CD8-positive, alpha-beta memory T cell (primary cell): Measurements from ENCODE around the gene CAT. TPM values are rescaled to one million over a fixed set of nuclear protein-coding genes. Genes with fewer than 3 reads are reported as not detected.

ENCODE experiments used
- CTCF ChIA-PET: fragments of 350-600 bp; sonication (Branson Sonifier 250); formaldehyde crosslinking; loops from one replicate; lab custom pipeline; 2021; ENCODE audit warnings: antibody characterized with exemption; lab: Charles Lee
- POLR2A ChIA-PET: fragments of 350-600 bp; sonication (Branson Sonifier 250); formaldehyde crosslinking; loops from one replicate; lab custom pipeline; 2021; ENCODE audit warnings: antibody characterized with exemption; lab: Charles Lee
- DNase-seq, 5 donors: peaks; one replicate each; pipeline versions ENCODE4 v3.0.0 to v3.0.0-alpha.2; 2020 to 2022; ENCODE audit warnings: mixed read lengths in 1 of 5
- H3K27ac ChIP-seq: one replicate; pipeline ENCODE4 v1.7.0; 2013; ENCODE audit warnings: low read depth, mild to moderate bottlenecking, low read length, moderate library complexity
- H3K27me3 ChIP-seq: 2 replicates; pipeline ENCODE4 v1.7.0; 2013; ENCODE audit warnings: low read length, mild to moderate bottlenecking; ENCODE audit not compliant: insufficient read depth, poor library complexity, severe bottlenecking
- H3K36me3 ChIP-seq: 2 replicates; pipeline ENCODE4 v1.7.0; 2013; ENCODE audit warnings: mild to moderate bottlenecking, low read length, moderate library complexity; ENCODE audit not compliant: insufficient read depth
- H3K4me1 ChIP-seq: 2 replicates; pipeline ENCODE4 v1.7.0; 2013; ENCODE audit warnings: mild to moderate bottlenecking, low read length, moderate library complexity; ENCODE audit not compliant: insufficient read depth
- H3K4me3 ChIP-seq: 2 replicates; pipeline ENCODE4 v1.7.0; 2013; ENCODE audit warnings: mild to moderate bottlenecking, low read length
- H3K9me3 ChIP-seq: 2 replicates; pipeline ENCODE4 v1.7.0; 2013; ENCODE audit warnings: mild to moderate bottlenecking, low read length
- H3K27ac Mint-ChIP-seq, 8 donors: one replicate each; pipeline ENCODE4 v1.8.0; 2020 to 2021; ENCODE audit warnings: mixed read lengths in 8 of 8, mild to moderate bottlenecking in 6 of 8, inconsistent platforms in 3 of 8, moderate library complexity in 3 of 8
- H3K27me3 Mint-ChIP-seq, 2 donors: one replicate each; pipeline ENCODE4 v1.8.0; 2020 to 2021; ENCODE audit warnings: mixed read lengths in 2 of 2, mild to moderate bottlenecking in 1 of 2, moderate library complexity in 1 of 2
- H3K36me3 Mint-ChIP-seq, 3 donors: one replicate each; pipeline ENCODE4 v1.8.0; 2020 to 2021; ENCODE audit warnings: mixed read lengths in 3 of 3, inconsistent platforms in 1 of 3, mild to moderate bottlenecking in 1 of 3
- H3K4me1 Mint-ChIP-seq, 3 donors: one replicate each; pipeline ENCODE4 v1.8.0; 2020 to 2021; ENCODE audit warnings: mixed read lengths in 3 of 3, inconsistent platforms in 1 of 3, mild to moderate bottlenecking in 1 of 3
- H3K4me3 Mint-ChIP-seq, 7 donors: one replicate each; pipeline ENCODE4 v1.8.0; 2020 to 2021; ENCODE audit warnings: mixed read lengths in 7 of 7, mild to moderate bottlenecking in 6 of 7, moderate library complexity in 4 of 7, inconsistent platforms in 2 of 7
- H3K9me3 Mint-ChIP-seq, 5 donors: one replicate each; pipeline ENCODE4 v1.8.0; 2020 to 2022; ENCODE audit warnings: mixed read lengths in 5 of 5, mild to moderate bottlenecking in 3 of 5, moderate library complexity in 2 of 5, inconsistent platforms in 1 of 5
- polyA plus RNA-seq: library from polyadenylated mRNA; unstranded; fragments of 300-500 nt; fragmentation: Illumina TruSeq; gene quantifications from one replicate; pipeline ENCODE4 v1.2.3, GENCODE V29; 2021
- total RNA-seq, 2 experiments: library from RNA; stranded (reverse); gene quantifications; one replicate each; pipeline ENCODE4 v1.2.3, GENCODE V29; 2021

Gene CAT
- total and polyA plus RNA-seq, 3 experiments from 2014 or later = 21.8 to 80.4 (median 23.4) TPM

DNA sequence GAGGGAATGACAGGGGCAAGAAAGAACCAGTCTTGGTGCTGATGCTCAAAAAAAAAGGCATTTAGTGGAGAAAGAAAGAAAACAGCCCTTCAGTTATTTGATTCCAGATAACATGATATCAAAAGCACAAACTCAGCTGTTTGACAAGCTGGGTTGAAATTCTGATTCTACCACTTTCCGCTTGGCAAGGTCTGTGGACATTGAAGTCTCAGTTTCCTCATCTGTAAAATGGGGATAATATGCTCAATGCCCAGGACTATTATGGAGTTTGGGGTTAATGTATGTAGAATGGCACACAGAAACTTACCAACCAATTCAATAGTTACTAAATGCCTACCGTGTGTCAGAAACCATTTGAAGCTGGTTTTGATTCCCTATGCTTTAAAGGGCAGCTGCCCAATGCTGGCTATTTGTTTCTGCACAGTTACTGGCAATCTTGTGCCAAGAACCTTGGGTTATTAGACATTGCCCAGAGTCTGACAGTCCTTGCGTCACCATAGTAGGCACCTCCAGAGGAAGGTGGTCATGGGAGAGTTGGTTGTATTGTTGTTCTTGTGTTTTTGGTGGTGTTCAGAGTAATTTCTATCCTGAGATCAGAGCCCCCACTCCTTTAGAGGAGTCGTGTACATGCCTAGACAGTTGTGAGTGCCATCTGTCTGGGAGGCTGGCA lies 55.3 kb downstream of the CAT start:
- POLR2A ChIA-PET = no interaction called here
- no peaks in the 10 kb centered on the region for H3K36me3 Mint-ChIP-seq
- CTCF ChIA-PET = interaction anchor here (1.4 to 2.3 kb wide), 2 partner anchors 19 to 320 kb away, joined by 3 to 7 read pairs; partner anchors contain the start of gene ELF5

DNA sequence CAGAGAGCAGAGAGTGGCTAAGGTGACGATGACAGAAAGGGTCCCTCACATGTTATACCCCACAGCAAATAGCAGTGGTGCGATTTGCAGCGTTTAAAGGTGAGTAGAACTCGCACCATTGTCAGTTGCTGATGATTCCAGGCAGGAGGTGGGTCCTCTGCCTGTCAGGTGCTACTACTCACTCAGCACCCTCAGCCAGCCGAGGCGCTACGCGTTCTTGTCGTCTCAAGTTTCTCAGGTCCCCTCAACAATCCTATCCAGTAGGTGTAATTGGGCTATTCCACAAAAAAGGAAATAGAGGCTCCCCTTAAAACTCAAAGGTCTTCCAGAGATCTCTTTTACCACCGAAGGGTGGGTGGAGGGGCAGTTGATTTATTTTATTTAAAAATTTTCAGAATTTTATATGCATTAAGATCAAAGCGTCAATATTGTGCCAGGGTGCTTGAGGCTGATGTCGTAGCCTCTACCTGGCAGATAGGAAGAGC lies 56.5 kb downstream of the CAT start:
- Histone ChIP-seq H3K36me3 (no peaks in the 10 kb centered on the region), H3K4me3 (no peak overlapping the region), H3K9me3 (no peaks in the 10 kb centered on the region), H3K27ac (no peak overlapping the region), H3K27me3 (no peaks in the 10 kb centered on the region), H3K4me1 (no peaks in the 10 kb centered on the region)
- no peak overlapping the region for H3K27ac Mint-ChIP-seq
- POLR2A ChIA-PET = interaction anchor here (0.6 kb wide), 1 partner anchor 553 kb away, joined by 6 read pairs; no protein-coding TSS in a partner anchor
- no peaks in the 10 kb centered on the region for H3K9me3 Mint-ChIP-seq
- peaks cover 4 to 14% of the 10 kb centered on the region in 2 donors for H3K27me3 Mint-ChIP-seq
- H3K36me3 Mint-ChIP-seq = no peaks in the 10 kb centered on the region
- H3K4me3 Mint-ChIP-seq = no peak overlapping the region
- CTCF ChIA-PET = no interaction called here
- no peaks in the 10 kb centered on the region for H3K4me1 Mint-ChIP-seq
- no peak for DNase-seq

More for the DNA sequence above, 55.3 kb downstream of the CAT start:
- DNase-seq = no peak
- H3K4me3 Mint-ChIP-seq = no peak overlapping the region
- H3K27me3 ChIP-seq = no peaks in the 10 kb centered on the region
- H3K27ac Mint-ChIP-seq = no peak overlapping the region
- no peaks in the 10 kb centered on the region for H3K4me1 ChIP-seq
- H3K4me1 Mint-ChIP-seq = no peaks in the 10 kb centered on the region
- H3K4me3 ChIP-seq = no peak overlapping the region
- no peaks in the 10 kb centered on the region for H3K9me3 ChIP-seq
- H3K36me3 ChIP-seq = no peaks in the 10 kb centered on the region
- H3K27me3 Mint-ChIP-seq = peaks cover 4 to 8% of the 10 kb centered on the region in 2 donors
- no peak overlapping the region for H3K27ac ChIP-seq
- no peaks in the 10 kb centered on the region for H3K9me3 Mint-ChIP-seq

DNA sequence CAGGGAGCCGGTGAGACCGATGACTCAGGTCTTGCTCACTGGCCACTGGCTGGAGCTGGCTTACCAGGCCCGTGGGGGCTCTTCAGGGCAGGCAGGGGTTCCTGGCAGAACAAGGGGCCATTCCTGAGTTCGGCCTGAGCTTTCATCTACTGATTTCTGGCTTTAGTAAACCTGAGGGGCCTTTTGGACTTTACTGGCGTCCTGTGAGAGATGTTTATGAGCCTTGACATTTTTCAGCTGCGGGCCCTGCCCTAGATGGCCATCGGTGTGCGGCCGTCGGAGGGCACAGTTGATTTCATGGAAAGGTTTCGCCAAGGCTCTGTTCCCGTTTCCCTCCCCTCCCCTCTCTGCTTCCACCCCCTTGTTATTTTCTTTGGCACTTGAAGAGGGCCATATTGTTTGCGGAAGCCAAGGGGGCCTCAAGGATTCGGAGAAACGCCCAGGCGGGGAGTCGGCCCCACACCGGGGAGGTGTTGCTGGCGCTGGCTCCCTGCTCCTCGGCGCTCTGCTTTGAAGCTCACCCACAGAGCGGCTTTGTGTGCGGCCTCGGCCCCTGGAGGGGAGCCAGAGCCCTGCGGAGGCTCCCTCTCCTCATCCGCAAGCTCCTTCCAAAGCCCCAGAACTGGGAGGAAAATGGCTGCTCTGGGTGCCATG lies 57.1 kb downstream of the CAT start:
- H3K9me3 ChIP-seq = no peaks in the 10 kb centered on the region
- POLR2A ChIA-PET = no interaction called here
- CTCF ChIA-PET = no interaction called here

DNA sequence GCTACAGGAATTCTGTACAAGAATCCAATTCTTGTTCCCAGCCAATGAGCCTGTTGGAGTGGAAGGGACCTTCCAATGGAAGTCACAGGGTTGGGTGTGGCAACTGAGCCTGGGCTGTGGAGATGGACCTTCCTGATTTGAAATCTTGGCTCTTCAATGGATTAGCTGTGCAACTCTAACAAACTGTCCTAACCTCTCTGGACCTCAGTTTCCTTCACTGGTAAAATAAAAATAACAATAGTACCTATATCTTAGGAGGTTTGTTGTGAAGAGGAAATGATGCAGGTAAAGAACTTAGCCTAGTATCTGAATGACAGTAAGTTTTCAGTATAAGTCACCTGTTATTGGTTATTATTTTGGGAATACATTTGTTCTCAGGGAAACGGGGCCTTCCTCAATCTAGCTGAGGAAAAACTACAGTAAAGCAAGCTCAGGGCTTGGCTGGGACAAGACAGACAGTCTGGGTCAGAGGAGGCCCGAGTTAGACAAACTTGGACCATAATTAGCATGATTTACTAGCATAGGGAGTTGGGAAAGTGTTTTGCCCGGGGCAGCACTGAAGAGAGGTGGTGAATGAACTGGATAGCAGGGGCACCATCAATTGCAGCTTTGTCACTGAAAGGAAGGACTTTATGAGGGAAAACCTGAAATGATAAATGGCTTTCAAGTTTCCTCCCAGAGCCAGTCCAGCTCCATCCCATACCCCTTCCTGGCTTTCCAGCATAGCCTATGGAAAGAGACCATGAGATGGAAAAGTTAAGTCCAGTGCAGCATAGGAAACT lies 61.2 kb downstream of the CAT start:
- ChIA-PET CTCF (interaction anchor here (0.6 to 1.2 kb wide), 3 partner anchors 9 to 326 kb away, joined by 3 to 4 read pairs (median 3); no protein-coding TSS in a partner anchor), POLR2A (no interaction called here)
- H3K27me3 ChIP-seq = no peaks in the 10 kb centered on the region
- H3K36me3 Mint-ChIP-seq = no peaks in the 10 kb centered on the region
- no peak overlapping the region for H3K4me3 Mint-ChIP-seq
- no peaks in the 10 kb centered on the region for H3K36me3 ChIP-seq
- H3K4me1 ChIP-seq = no peaks in the 10 kb centered on the region
- no peak overlapping the region for H3K27ac Mint-ChIP-seq
- no peak overlapping the region for H3K4me3 ChIP-seq
- peaks cover 3 to 28% of the 10 kb centered on the region in 2 donors for H3K27me3 Mint-ChIP-seq
- no peak overlapping the region for H3K27ac ChIP-seq
- H3K9me3 ChIP-seq = no peaks in the 10 kb centered on the region
- H3K4me1 Mint-ChIP-seq = no peaks in the 10 kb centered on the region
- H3K9me3 Mint-ChIP-seq = no peaks in the 10 kb centered on the region
- DNase-seq = no peak

More for the DNA sequence above, 57.1 kb downstream of the CAT start:
- Mint-ChIP-seq H3K4me3 (no peak overlapping the region), H3K27me3 (peaks cover 4 to 19% of the 10 kb centered on the region in 2 donors), H3K9me3 (no peaks in the 10 kb centered on the region), H3K4me1 (no peaks in the 10 kb centered on the region), H3K27ac (no peak overlapping the region), H3K36me3 (no peaks in the 10 kb centered on the region)
- H3K27me3 ChIP-seq = no peaks in the 10 kb centered on the region
- no peaks in the 10 kb centered on the region for H3K4me1 ChIP-seq
- no peaks in the 10 kb centered on the region for H3K36me3 ChIP-seq
- no peak for DNase-seq
- no peak overlapping the region for H3K4me3 ChIP-seq
- no peak overlapping the region for H3K27ac ChIP-seq

DNA sequence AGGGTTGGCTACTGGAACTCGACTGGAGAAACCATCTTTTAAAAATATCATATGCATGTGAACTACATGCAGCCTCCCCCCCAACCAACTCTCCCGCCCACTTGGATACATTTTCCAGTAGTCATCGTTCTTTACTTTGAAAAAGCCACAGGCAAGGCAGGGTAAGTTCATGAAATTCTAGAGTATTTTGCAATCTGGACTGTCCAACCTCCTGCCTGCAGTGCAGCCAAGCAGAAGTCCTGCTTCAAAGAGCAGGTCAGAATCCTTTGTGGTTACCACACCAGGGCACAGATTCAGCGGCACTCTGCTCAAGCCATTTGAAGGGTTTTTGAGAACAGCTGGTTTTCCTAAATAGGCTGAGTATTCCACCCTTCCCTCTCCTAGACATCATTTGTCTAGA lies 62.8 kb downstream of the CAT start:
- CTCF ChIA-PET = interaction anchor here (2.3 kb wide), 1 partner anchor 9 kb away, joined by 6 read pairs; no protein-coding TSS in a partner anchor

DNA sequence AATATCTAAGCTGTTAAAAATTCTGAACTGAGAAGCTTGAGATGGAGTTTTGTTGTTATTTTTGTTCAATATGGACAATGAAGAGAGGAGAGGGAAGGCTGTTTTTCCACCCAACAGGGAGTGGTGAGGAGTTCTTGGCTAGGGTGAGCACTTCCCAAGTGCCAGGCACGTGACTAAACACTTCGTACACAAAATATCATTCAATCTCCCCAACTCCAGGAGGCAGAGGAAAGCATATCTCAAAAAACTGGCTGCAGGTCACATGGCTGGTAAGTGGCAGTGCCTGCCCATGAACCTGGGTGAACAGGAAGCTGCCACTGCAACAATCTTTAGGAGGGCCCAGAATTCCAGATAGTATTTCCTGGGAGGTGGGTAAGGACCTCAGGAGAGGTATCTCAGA lies 63.2 kb downstream of the CAT start:
- DNase-seq = no peak
- H3K27me3 ChIP-seq = no peaks in the 10 kb centered on the region
- no peak overlapping the region for H3K27ac ChIP-seq
- no peaks in the 10 kb centered on the region for H3K4me1 Mint-ChIP-seq
- no peak overlapping the region for H3K4me3 Mint-ChIP-seq
- POLR2A ChIA-PET = no interaction called here
- no peaks in the 10 kb centered on the region for H3K9me3 ChIP-seq
- H3K36me3 ChIP-seq = no peaks in the 10 kb centered on the region
- no peaks in the 10 kb centered on the region for H3K36me3 Mint-ChIP-seq
- no peak overlapping the region for H3K4me3 ChIP-seq
- peak overlapping the region in 1 of 8 donors; percentile 56 for H3K27ac Mint-ChIP-seq
- H3K4me1 ChIP-seq = no peaks in the 10 kb centered on the region
- H3K27me3 Mint-ChIP-seq = peaks cover 3 to 26% of the 10 kb centered on the region in 2 donors
- H3K9me3 Mint-ChIP-seq = no peaks in the 10 kb centered on the region
- CTCF ChIA-PET = interaction anchor here (2.3 kb wide), 1 partner anchor 10 kb away, joined by 6 read pairs; no protein-coding TSS in a partner anchor

More for the DNA sequence above, 62.8 kb downstream of the CAT start:
- peaks cover 3 to 26% of the 10 kb centered on the region in 2 donors for H3K27me3 Mint-ChIP-seq
- POLR2A ChIA-PET = no interaction called here
- Histone ChIP-seq H3K27ac (no peak overlapping the region), H3K27me3 (no peaks in the 10 kb centered on the region), H3K4me1 (no peaks in the 10 kb centered on the region), H3K9me3 (no peaks in the 10 kb centered on the region), H3K36me3 (no peaks in the 10 kb centered on the region), H3K4me3 (no peak overlapping the region)
- H3K4me3 Mint-ChIP-seq = no peak overlapping the region
- no peaks in the 10 kb centered on the region for H3K4me1 Mint-ChIP-seq
- H3K9me3 Mint-ChIP-seq = no peaks in the 10 kb centered on the region
- no peak overlapping the region for H3K27ac Mint-ChIP-seq
- no peaks in the 10 kb centered on the region for H3K36me3 Mint-ChIP-seq
- no peak for DNase-seq

DNA sequence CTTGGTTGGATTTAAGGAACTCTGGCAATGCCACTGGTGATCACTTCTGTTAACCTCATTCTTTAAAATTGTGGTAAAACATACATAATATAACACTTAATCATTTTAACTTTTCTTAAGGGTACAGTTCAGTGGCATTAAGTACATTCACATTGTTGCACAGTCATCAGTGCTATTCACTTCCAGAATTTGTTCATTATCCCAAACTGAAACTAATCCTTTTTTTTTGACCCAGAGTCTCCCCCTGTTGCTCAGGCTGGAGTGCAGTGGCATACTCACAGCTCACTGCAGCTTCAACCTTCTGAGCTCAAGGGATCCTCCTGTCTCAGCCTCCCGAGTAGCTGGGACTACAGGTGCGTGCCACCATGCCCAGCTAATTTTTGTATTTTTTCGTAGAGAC lies 64.2 kb downstream of the CAT start:
- no peak for DNase-seq
- no peaks in the 10 kb centered on the region for H3K36me3 ChIP-seq
- no peaks in the 10 kb centered on the region for H3K36me3 Mint-ChIP-seq
- H3K27me3 ChIP-seq = no peaks in the 10 kb centered on the region
- H3K4me1 Mint-ChIP-seq = no peaks in the 10 kb centered on the region
- H3K9me3 Mint-ChIP-seq = no peaks in the 10 kb centered on the region
- POLR2A ChIA-PET = no interaction called here
- H3K4me3 ChIP-seq = no peak overlapping the region
- H3K27ac ChIP-seq = no peak overlapping the region
- no peak overlapping the region for H3K27ac Mint-ChIP-seq
- no peaks in the 10 kb centered on the region for H3K9me3 ChIP-seq
- no peaks in the 10 kb centered on the region for H3K4me1 ChIP-seq
- no peak overlapping the region for H3K4me3 Mint-ChIP-seq
- CTCF ChIA-PET = interaction anchor here (2.3 kb wide), 1 partner anchor 11 kb away, joined by 6 read pairs; no protein-coding TSS in a partner anchor
- H3K27me3 Mint-ChIP-seq = peaks cover 3 to 26% of the 10 kb centered on the region in 2 donors
